Aorta (tissue), 5 donors: ENCODE data around the gene PSMA5. TPM values are rescaled to one million over a fixed set of nuclear protein-coding genes. Genes with fewer than 3 reads are reported as not detected.

ENCODE experiments used
- ATAC-seq: fragments of 200-7000 bp; cut with Tn5 transposase; one replicate; pipeline ENCODE4 v1.9.1; 2022; ENCODE audit warnings: moderate library complexity; ENCODE audit not compliant: low FRiP score
- DNase-seq, 2 donors: peaks; one replicate each; pipeline ENCODE4 v3.0.0-alpha.2; 2020
- H3K27ac ChIP-seq, 2 donors: one replicate each; pipeline ENCODE4 v1.5.1; 2013; ENCODE audit warnings: low read length in 2 of 2, mild to moderate bottlenecking in 2 of 2, moderate library complexity in 2 of 2, control low read depth in 1 of 2, inconsistent platforms in 1 of 2, low read depth in 1 of 2
- H3K27me3 ChIP-seq, 2 donors: one replicate each; pipeline ENCODE4 v1.6.1; 2013; ENCODE audit warnings: control low read depth in 1 of 2, low read length in 1 of 2, mild to moderate bottlenecking in 1 of 2, moderate library complexity in 1 of 2; ENCODE audit not compliant: insufficient read depth in 2 of 2, control insufficient read depth in 1 of 2
- H3K36me3 ChIP-seq, 2 donors: one replicate each; pipeline ENCODE4 v1.6.1; 2013; ENCODE audit warnings: control low read depth in 1 of 2, low read length in 1 of 2, mild to moderate bottlenecking in 1 of 2; ENCODE audit not compliant: insufficient read depth in 2 of 2, control insufficient read depth in 1 of 2
- H3K4me1 ChIP-seq, 2 donors: one replicate each; pipeline ENCODE4 v1.6.1; 2013; ENCODE audit warnings: low read length in 2 of 2, control low read depth in 1 of 2, mild to moderate bottlenecking in 1 of 2, moderate library complexity in 1 of 2; ENCODE audit not compliant: insufficient read depth in 2 of 2, control insufficient read depth in 1 of 2
- H3K4me3 ChIP-seq, 2 donors: one replicate each; pipeline ENCODE4 v1.5.1; 2013; ENCODE audit warnings: low read length in 2 of 2, control low read depth in 1 of 2, mild to moderate bottlenecking in 1 of 2
- H3K9me3 ChIP-seq: one replicate; pipeline ENCODE4 v1.6.1; 2013; ENCODE audit warnings: mild to moderate bottlenecking, low read length; ENCODE audit not compliant: control insufficient read depth
- WGBS, 2 donors: extraction: QIAGEN DNeasy Blood & Tissue Kit; methylation state at CpG; one replicate each; pipeline ENCODE4 v1.1.7; 2013; 5-methylcytosine and 5-hydroxymethylcytosine counted together
- intact Hi-C, 2 donors: fragments of 100-400 bp; cut with DNase I; formaldehyde crosslinking; loops; one replicate each; pipeline versions ENCODE4 v1.14.2 to v1.15.0; 2022
- polyA plus RNA-seq, 2 donors: library from polyadenylated mRNA; stranded (reverse); fragments of 200-250 nt; gene quantifications; one replicate each; pipeline ENCODE4 v1.2.3, GENCODE V29; 2013
- total RNA-seq, 2 donors: library from RNA; stranded (reverse); fragmentation: NEBNext Ultra II Directional; extraction: Animal tissue kit (Norgen Biotek cat#: 25700); gene quantifications; one replicate each; pipeline ENCODE4 v1.2.1, GENCODE V29; 2021
- donor health status: healthy with polysubstance abuse.
- donor health status: Bipolar disorder and iron deficiency.
- donor health status: DM: no; HTN: no; CAD: no.
- donor health status: DM: no; HTN: no; CAD: no.
- donor health status: DM: yes; HTN: yes; CAD: no.

The PSMA5 gene
- total and polyA plus RNA-seq, 4 donors = 37.4 to 57.1 (median 44.5) TPM

DNA sequence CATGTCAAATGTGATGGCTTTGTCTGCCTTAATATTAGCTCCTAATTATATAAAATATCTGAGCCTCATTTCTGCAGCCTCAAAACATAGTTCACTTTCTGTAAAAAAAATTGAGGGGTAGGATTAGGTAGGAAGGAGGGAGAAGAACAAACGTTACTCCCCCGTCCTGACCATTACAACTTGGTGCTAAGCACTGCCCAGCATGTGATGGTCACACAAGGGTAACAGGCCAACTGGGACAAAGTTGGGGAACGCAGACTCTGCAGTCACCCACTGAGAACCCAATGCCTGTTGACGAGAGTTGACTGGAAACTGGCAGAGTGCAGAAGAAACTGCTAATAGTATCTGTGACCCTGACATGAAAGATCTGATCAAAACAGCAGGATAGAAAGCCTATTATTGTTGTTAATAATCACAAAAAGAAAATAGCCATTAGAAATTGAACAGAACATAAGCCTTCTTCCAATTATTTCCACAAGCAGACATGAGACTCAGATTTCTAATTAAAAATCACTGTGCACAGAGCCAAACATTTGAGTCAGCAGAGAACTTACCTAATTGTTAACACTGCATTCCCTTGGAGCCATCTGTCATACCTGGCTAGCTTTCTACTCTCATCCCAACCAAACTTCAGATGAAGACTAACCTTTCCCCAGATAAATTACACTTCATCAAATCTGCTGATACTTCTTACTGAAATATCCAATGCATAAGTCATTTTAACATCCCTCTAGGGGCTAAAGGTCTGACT is 34.0 kb downstream of the PSMA5 start:
- ATAC-seq (peak; percentile 69), DNase-seq (peak in 1 of 2 donors; percentile 53)
- no peaks in the 10 kb centered on the region for H3K27me3 ChIP-seq
- intact Hi-C loops = loop anchor here (5.0 kb wide), 1 partner anchor 35 kb away; no protein-coding TSS in a partner anchor
- H3K9me3 ChIP-seq = no peaks in the 10 kb centered on the region
- peak overlapping the region; percentile 91 to 96 for H3K27ac ChIP-seq
- H3K4me3 ChIP-seq = peak overlapping the region; percentile 46 to 76
- H3K4me1 ChIP-seq = peaks cover 3 to 15% of the 10 kb centered on the region in 2 donors
- WGBS, 2 donors = 4 to 6% methylated on average over 4 of the region's 4 CpGs
- no peaks in the 10 kb centered on the region for H3K36me3 ChIP-seq

- Histone ChIP-seq H3K4me3 (peak overlapping the region; percentile 36 to 76), H3K4me1 (peaks cover 3 to 15% of the 10 kb centered on the region in 2 donors), H3K36me3 (no peaks in the 10 kb centered on the region), H3K9me3 (no peaks in the 10 kb centered on the region), H3K27ac (peak overlapping the region; percentile 71 to 96), H3K27me3 (no peaks in the 10 kb centered on the region)
- no peak for DNase-seq
- intact Hi-C loops = loop anchor here (5.0 kb wide), 1 partner anchor 34 kb away; no protein-coding TSS in a partner anchor
- ATAC-seq = no peak
Measured at GRCh38 chr1:109391626-109392025, 34.6 kb downstream of the PSMA5 start.

GRCh38 chr1:109391157-109391556 is 35.1 kb downstream of the PSMA5 start:
- H3K4me1 ChIP-seq = peaks cover 3 to 18% of the 10 kb centered on the region in 2 donors
- no peak for DNase-seq
- H3K36me3 ChIP-seq = no peaks in the 10 kb centered on the region
- peak overlapping the region in 1 of 2 donors; percentile 96 for H3K27ac ChIP-seq
- H3K27me3 ChIP-seq = no peaks in the 10 kb centered on the region
- ATAC-seq = peak; percentile 42
- 1% methylated on average over 3 of the region's 3 CpGs for WGBS, 2 donors
- no peaks in the 10 kb centered on the region for H3K9me3 ChIP-seq
- intact Hi-C loops = loop anchor here (5.0 kb wide), 1 partner anchor 34 kb away; no protein-coding TSS in a partner anchor
- H3K4me3 ChIP-seq = peak overlapping the region; percentile 36 to 76

DNA sequence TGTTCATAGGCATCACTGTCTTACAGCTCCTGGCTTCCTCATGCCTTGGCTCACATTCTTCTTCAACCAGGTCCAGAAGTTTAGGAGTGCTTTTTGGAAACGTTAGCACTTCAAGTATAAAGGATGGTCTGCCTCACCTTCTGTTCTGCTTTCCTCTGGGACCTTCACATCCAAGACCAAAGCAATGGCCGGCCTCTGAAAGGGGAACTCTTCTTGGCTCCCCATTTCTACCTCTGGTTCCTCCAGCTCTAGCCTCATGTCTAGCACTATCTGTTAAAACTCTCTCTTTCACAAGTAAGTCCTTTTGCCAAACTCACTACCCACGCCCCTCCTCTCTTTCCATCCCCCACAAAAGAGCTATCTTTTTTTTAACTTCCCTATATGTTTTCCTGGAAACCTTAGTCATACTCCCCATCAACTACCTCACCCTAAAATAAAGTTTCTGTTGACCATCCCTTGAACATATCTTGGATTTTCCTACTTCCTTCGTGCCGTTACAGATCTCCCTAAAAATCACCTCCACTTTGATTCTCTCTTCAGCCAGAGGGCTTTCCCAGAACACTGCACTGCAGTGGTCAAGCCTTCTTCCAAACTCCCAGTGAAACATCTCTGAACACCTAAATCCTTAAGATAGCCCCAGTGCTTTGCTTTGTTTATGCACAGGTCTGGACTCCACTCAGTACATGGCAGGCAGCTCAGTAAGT is 36.5 kb downstream of the PSMA5 start:
- H3K36me3 ChIP-seq = no peaks in the 10 kb centered on the region
- WGBS, 2 donors = 32 to 40% methylated on average over 5 of the region's 5 CpGs

DNA sequence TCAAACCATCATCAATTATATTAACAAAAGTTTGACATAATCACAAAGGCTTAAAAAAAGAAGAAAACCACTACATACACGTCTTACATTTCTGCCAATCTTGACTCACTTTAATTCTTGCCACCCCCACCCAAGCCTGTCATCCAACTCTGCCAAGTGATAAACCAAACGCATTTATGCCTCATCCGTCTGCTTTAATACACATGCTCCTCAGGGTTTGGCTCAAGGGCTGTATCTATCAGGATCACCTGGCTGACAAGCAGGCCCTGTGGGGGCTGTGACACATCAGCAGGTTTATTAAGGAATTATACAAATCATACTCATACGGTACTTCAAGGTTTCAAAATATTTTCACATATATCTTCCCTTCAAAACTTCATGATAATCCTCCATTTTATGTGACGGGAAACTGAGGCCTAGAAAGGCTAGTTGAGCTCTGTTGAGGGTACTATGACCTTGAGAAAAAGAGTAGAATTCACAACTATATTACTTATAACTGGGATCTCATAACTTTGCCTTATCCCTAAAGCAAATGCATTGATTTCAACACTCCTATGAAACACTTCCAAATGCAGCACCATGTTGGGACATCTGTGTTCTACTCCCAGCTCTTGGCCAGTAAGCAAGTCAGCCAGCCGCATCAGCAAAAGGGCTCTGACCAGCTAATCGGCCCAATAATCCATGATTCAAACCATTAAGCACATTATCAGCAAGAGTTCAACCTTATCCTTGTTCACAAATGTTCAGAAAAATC is 37.2 kb downstream of the PSMA5 start:
- Histone ChIP-seq H3K4me3 (peak overlapping the region in 1 of 2 donors; percentile 34), H3K4me1 (peaks cover 12 to 20% of the 10 kb centered on the region in 2 donors), H3K27ac (peak overlapping the region; percentile 99), H3K27me3 (no peaks in the 10 kb centered on the region), H3K9me3 (no peaks in the 10 kb centered on the region), H3K36me3 (peaks cover 0 to under 1% of the 10 kb centered on the region in 2 donors)
- intact Hi-C loops = loop anchor here in 1 of 2 donors (1.0 kb wide), 1 partner anchor 13 kb away; no protein-coding TSS in a partner anchor
- no peak for DNase-seq
- 37 to 39% methylated on average over 7 of the region's 7 CpGs for WGBS, 2 donors
- ATAC-seq = no peak

More for the DNA sequence above, 36.5 kb downstream of the PSMA5 start:
- ATAC-seq = no peak
- Histone ChIP-seq H3K4me1 (peaks cover 8 to 20% of the 10 kb centered on the region in 2 donors), H3K27ac (peak overlapping the region; percentile 99), H3K9me3 (no peaks in the 10 kb centered on the region), H3K4me3 (peak overlapping the region; percentile 17 to 48), H3K27me3 (no peaks in the 10 kb centered on the region)
- intact Hi-C loops = loop anchor here (1.0 to 5.0 kb wide), 2 partner anchors 13 to 32 kb away; no protein-coding TSS in a partner anchor
- DNase-seq = no peak

DNA sequence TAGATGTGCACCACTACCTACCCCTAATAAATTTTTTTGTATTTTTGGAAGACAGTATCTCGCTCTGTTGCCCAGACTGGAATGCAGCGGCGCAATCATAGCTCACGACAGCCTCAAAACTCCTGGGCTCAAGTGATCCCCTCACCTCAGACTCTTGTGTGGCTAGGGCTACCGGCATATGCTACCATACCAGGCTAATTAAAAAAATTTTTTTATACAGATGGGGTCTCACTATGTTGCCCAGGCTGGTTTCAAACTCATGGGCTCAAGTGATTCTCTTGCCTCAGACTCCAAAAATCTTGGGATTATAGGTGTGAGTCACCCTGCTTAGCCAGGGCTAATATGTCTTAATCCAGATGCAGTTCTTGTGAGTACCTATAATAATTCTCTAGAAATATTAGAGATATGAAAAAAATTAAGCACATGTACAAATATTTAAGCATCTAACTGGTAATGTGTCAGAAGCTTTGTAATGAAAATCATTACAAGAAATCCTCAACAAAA is 38.0 kb downstream of the PSMA5 start:
- intact Hi-C loops = no loop called here
- Histone ChIP-seq H3K27ac (peak overlapping the region; percentile 47 to 80), H3K9me3 (no peaks in the 10 kb centered on the region), H3K4me3 (no peak overlapping the region), H3K27me3 (no peaks in the 10 kb centered on the region), H3K36me3 (peaks cover 0 to 3% of the 10 kb centered on the region in 2 donors), H3K4me1 (peaks cover 15 to 24% of the 10 kb centered on the region in 2 donors)
- DNase-seq (no peak), ATAC-seq (no peak)
- WGBS, 2 donors = 90 to 93% methylated on average over 5 of the region's 5 CpGs

GRCh38 chr1:109386054-109386717 is 40.1 kb downstream of the PSMA5 start:
- ATAC-seq = no peak
- Histone ChIP-seq H3K36me3 (peaks cover 0 to 3% of the 10 kb centered on the region in 2 donors), H3K9me3 (no peaks in the 10 kb centered on the region), H3K27ac (peak overlapping the region; percentile 89 to 95), H3K4me1 (peaks cover 15 to 29% of the 10 kb centered on the region in 2 donors), H3K4me3 (no peak overlapping the region), H3K27me3 (no peaks in the 10 kb centered on the region)
- WGBS, 2 donors = 87% methylated on average over 2 of the region's 2 CpGs
- DNase-seq = no peak
- intact Hi-C loops = no loop called here

DNA sequence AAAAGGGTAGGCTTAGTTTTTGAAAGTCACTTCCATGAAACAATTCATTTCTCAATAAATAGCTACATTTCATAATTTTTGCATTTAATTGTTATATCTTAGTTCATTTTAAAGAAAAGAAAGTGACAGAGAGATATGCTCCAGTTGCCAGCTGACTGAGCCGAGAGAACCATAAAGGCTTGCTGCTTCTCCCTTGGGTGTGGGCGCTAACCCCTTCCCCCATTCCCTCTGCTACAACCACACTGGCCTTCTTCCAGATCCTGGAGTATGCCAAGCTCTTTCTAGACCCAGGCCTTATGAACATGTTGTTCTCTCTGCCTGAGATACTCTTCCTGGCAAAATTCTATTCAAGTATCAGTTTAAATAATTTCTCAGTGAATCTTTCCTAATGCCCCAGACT is 40.8 kb downstream of the PSMA5 start:
- peak; percentile 59 for ATAC-seq
- Histone ChIP-seq H3K27ac (peak overlapping the region; percentile 83 to 96), H3K36me3 (peaks cover 0 to 3% of the 10 kb centered on the region in 2 donors), H3K4me1 (peaks cover 15 to 29% of the 10 kb centered on the region in 2 donors), H3K27me3 (no peaks in the 10 kb centered on the region), H3K9me3 (no peaks in the 10 kb centered on the region), H3K4me3 (no peak overlapping the region)
- DNase-seq = peak in 1 of 2 donors; percentile 56
- intact Hi-C loops = no loop called here
- 0 to 8% methylated on average over 2 of the region's 2 CpGs for whole genome bisulfite sequencing, 2 donors
